Fibroblast of peridontal ligament (primary cell): ENCODE measurements around the gene MYOZ2.
A peak's percentile ranks its signal among the peaks of the same experiment; 100 is the strongest.
"Not testable (repeated sequence)": the region's sequence is repeated elsewhere in the genome, so short reads cannot be mapped to it uniquely, and the experiment has no call there.

Experiments
- DNase-seq: peaks from one replicate; pipeline ENCODE4 v3.0.0-alpha.2; 2010; ENCODE audit errors: extremely low read depth

Gene MYOZ2

DNA sequence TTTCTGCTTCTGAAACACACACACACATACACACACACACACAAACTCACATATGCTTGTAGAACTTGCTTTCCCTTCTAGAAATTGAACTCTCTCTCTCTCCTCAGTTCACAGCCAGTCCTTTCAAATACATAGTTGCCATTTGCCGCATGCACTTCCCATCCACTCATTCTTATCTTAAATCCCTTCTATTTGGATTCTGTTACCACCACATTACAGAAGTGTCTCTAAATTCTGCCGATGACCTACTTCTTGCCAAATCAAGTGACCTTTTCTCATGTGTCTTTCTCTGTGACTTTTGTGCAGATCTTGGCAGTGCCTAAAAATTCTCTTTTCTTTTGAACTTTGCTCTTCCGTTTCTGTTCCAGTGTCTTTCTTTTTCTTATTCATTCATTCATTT lies 7.5 kb upstream of the MYOZ2 start:
- DNase-seq: no peak

DNA sequence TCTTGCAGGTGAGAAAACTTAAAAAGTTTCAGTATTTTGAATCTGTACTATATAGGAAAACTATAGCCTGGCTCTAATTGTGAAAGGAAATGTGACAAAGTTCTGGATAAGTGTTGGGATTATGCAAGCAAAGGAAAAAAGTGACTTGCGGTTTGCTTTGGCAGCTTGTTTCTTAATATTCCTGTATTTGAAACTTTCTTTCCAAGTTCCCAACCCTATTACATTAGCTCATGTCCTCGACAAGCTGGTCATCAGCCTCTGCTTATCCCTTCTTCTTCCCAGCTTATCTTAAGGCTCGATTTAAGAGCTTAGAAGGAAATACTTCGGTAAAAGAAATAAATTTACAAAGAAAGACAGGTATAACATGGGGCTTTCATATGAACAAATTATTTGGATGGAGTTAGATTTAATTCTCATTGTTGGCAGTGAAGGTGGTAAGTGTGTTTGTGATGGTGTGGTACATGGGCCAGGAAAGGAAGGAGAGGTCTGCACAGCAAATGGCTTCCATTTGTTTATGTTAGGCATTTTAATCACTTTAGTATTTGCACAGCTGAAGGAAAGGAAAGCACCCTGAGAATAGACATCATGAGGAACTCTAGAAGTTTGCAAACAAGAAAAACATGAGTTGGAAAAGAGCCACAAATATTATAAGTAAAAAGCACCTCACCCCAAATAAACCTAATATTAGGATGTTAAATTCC lies 5.1 kb upstream of the MYOZ2 start:
- no peak for DNase-seq

DNA sequence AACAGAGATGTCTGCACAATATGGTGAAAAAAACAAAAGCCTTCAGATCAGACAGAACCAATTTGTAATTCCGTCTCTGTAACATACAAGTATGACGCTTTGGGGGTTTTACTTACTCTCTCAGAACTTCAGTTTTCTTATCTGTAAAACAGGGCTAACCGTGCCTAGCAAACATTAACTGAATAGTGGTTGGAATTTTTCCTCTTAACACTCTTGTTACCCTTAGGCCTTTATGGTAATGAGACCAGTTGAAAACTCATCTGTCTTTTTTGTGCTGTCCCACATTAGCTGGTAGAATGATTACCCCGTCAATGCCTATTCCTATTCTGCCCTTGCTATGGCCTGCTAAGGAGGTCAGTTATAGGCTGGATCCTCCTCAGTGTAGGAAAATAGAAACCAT lies 4.5 kb upstream of the MYOZ2 start:
- no peak for DNase-seq

DNA sequence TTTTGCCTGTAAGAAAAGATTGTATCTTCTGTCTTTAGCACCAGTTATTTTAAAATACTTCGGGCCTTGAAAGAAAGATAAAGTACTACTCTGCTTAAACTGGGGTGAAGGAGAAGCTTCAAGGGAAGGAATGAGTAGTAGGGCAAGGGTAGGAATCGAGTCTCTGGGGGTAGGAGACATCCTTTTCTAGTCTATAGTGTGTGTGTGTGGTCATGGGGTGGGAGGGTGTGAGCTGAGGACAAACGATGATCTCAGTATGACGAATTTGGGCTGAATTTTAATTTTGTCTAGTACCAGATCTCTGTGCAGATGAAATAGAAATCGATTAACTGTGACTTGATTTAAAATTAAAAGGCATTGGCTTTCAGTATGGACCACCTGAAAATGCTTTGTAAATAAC lies 3.3 kb upstream of the MYOZ2 start:
- DNase-seq: peak; percentile 37

DNA sequence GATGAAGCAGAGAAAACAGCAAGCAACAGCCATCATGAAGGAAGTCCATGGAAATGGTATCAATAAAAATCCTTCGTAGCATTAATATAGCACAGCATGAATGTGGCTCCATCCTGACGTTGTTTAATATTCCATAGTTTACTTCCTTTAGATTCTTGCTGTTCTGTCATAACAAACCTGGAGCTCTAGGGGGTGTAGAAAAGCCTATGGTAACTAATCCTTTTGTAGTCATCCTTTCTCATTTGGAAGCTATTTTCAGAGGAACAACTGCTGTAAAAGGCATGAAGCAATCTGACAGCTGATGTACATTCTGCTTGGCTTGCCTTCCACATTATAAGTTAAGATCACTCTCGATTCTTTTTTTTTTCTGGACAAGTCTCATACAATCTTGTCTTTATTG lies 914 bp downstream of the MYOZ2 start:
- DNase-seq: no peak

DNA sequence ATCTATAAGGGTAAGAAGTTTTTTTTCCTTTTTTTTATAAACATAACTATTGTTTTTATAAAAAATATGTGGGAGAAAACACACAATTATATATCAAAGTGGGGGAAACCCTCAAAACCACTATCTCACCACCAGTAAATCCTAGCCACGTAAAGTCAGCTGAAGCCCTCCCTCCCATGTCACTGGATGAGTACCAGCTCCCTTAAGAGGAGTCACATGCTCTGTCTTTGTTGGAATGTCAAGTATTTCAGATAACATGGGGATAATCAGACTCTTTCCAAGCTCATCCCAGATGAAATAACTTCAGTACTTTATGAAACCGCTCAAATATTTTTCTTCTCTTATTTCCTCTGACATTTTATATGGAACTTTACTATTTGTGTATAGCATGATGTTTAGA lies 2.4 kb downstream of the MYOZ2 start:
- peak; percentile 43 for DNase-seq

DNA sequence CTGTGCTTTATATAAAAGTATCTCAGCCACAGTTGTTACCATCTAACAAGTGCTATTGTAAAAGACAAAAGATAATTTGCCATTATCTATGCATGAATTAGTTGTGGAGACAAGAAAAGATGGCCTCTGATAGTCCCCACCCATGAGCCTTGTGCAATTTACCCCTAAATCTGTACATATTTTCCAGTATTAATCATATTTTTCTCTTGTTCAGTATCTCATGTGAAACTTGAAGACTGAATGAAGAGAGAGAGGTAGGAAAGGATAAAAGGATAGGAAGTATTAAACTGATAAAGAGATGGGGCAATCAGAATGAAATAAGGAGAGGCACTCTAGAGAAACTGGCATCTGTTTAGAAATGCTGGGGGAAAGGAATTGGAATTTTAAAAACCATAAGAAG lies 3.7 kb downstream of the MYOZ2 start:
- DNase-seq: peak; percentile 25

DNA sequence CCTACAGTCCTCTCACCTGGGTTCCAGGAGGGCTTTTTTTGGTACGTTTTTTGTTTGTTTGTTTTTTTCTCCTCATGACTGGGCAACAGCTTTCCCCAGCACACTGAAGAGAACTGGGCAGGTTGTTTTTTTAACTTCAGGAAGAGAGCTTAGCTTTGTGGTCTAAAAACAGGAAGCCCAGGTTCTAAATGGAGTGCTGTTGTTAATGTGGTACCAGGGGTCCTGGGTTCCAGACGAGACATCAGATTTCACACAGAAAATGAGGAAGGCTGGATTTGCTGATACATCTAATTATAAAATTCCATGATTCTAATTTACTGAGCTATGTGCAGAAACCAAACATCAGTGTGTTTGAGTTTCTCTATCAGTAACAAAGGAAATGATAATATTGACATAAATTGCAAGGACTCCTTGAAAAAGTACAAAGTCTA lies 4.2 kb downstream of the MYOZ2 start:
- DNase-seq: no peak

DNA sequence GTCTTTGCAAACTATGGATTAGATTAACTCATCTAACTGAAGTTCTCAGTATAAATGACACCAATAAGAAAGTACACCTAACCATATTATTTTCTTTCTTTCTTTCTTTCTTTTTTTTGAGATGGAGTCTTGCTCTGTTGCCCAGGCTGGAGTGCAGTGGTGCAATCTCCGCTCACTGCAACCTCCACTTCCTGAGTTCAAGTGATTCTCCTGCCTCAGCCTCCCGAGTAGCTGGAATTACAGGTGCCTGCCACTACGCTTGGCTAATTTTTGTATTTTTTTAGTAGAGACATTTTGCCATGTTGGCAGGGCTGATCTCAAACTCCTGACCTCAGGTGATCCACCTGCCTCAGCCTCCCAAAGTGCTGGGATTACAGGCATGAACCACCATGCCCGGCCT lies 5.7 kb downstream of the MYOZ2 start:
- DNase-seq: not testable (repeated sequence)

DNA sequence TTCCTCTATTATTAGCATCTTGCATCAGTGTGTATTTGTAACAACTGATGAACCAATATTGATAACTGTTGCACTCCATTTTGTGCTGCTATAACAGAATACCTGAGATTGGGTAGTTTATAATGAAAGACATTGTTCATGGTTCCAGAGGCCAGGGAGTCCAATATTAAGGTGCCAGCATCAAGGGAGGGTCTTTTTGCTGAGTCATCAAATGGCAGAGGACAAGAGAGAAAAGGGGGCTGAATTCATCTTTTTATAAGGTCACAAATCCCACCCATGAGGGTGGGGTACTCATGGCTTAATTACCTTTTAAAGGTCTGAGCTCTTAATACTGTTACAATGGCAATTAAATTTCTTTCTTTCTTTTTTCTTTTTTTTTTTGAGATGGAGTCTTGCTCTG lies 7.2 kb downstream of the MYOZ2 start:
- DNase-seq: no peak

DNA sequence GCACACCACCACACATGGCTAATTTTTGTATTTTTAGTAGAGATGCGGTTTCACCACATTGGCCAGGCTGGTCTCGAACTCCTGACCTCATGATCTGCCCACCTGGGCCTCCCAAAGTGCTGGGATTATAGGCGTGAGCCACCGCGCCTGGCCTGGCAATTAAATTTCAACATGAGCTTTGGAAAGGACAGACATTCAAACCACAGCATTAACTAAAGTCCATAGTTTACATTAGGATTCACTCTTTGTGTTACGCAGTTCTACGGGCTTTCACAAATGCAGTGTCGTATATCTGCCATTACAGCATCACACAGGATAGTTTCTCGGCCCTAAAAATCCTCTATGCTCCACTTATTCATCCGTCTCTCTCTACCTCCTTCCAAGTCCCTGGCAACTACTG lies 7.7 kb downstream of the MYOZ2 start:
- DNase-seq: not testable (repeated sequence)

DNA sequence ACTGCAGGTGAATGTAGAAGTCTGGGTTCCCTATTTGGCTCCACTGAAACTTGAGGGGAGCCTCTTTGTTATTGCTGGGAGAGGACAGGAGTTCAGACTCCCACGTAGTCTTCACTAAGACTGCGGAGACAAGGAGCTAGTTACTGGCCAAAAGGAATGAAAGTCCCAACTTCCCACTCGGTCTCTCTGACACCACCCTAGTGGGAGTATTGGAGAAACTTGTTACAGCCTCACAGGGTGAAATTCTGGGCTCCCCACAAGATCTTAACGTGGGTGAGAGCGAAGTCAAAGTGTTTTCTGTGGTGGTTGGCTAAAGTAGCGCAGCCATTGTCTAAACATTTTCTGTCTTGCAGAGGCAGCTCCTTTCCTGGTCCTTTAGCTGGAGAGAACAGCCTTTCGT lies 13.5 kb downstream of the MYOZ2 start:
- DNase-seq: no peak

DNA sequence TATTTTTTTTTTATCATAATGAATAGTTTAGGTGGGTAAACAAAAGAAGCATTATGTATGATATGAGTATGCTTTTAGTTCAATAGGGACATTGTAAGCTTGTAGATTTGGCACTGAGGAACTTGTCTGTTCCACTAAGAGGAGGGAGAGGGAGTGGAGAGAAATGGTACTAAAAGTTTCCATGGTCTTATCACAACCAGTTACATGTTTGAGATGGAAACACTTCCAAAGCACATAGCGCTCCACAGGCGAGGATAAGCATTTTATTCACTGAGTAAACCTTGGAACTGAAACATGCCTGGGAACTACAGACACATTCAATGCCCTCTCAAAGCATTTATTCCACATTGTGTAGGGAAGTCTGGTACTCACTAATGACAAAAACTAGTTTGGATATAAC lies 15.5 kb downstream of the MYOZ2 start:
- DNase-seq: no peak

DNA sequence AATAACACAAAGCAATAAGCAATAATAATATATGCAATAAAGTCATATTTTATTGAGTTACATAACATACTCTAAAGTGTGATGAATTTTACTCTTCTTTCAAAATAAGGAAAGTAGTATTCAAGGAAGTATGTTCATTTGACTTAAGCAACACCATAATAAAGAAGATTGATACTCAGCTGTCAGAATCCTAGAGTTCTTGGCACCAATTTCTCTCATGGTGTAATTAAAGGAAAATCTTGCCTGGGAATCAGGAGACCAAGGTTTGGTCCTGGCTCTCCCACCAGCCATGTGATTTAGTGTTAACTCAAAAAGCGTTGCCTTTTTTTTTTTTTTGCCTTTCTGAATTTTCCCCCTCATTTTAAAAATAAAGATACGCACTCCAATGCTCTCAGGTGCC lies 17.1 kb downstream of the MYOZ2 start:
- DNase-seq: no peak

DNA sequence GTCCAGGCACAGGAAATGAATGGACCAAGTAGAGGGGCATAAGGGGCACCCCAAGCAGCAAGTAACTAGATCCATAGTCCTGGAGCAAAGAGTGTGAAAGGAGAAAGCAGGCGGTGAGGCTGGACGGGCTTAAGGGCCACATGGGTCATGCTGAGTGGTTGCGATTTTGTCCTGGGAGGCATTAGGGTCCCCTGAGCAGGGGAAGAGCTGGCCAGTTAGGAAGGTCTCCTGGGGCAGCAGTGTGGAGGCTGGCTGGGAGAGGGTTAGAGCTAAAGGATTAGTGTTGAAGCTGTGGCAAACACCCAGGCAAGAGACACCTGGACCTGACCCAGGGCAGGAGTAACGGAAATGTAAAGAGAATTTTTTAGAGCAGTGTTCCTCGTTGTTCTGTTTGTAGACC lies 26.5 kb downstream of the MYOZ2 start:
- DNase-seq: no peak

DNA sequence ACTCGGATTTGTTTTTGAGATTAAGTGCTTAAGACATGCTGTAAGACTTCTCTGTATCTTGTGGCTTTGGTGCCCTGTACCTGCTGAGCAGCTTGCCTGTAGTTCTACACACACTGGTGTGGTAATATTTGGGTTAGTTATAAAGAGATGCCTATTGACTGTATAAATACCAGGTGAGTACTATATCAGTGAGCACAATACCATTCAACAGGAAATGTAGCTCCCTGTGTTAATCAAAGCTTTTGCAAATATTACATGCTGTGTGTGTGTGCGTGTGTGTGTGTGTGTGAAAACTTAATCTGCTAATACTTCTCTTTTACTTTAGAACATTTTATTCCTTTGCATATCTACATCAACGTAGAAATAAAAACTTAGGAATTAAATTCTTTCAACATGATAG lies 30.1 kb downstream of the MYOZ2 start:
- no peak for DNase-seq

DNA sequence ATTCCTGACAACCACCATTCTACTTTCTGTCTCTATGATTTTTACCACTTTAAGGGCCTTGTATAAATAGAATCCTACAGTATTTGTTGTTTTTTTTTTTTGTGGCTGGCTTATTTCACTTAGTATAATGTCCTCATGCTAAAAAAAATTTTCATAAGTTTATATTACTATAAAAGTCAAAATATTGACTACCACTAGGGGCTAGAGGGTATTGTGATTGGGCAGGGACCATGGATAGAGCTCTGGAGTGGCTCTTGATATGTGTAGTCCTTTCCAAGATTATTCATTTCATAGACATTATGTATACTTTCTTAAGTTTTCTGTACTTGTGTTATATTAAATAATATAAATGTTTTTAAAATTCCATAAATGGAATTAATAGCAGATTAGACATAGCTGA lies 34.6 kb downstream of the MYOZ2 start:
- no peak for DNase-seq

DNA sequence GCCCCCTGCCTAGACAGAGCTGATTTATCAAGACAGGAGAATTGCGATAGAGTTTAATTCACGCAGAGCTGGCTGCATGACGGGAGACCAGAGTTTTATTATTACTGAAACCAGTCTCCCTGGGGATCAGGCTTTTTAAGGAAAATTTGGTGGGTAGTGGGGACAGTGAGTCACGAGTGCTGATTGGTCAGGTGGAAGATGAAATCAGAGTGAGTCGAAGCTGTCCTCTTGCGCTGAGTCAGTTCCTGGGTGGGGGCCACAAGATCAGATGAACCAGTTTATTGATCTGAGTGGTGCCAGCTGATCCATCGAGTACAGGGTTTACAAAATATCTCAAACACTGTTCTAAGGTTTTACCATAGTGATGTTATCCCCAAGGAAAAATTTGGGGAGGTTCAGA lies 36.6 kb downstream of the MYOZ2 start:
- DNase-seq: peak; percentile 35

DNA sequence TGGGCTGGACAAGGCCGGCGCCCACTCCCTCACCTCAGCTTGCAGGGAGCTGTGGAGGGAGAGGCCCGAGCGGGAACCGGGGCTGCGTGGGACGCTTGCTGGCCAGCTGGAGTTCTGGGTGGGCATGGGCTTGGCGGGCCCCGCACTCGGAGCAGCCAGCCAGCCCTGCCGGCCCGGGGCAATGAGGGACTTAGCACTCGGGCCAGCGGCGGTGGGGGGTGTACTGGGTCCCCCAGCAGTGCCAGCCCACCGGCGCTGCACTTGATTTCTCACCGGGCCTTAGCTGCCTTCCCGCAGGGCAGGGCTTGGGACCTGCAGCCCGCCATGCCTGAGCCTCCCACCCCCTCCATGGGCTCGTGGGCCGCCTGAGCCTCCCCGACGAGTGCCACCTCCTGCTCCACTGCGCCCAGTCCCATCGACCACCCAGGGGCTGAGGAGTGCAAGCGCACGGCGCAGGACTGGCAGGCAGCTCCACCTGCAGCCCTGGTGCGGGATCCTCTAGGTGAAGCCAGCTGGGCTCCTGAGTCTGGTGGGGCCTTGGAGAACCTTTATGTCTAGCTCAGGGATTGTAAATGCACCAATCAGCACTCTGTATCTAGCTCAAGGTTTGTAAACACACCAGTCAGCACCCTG lies 38.2 kb downstream of the MYOZ2 start:
- DNase-seq: not testable (repeated sequence)

DNA sequence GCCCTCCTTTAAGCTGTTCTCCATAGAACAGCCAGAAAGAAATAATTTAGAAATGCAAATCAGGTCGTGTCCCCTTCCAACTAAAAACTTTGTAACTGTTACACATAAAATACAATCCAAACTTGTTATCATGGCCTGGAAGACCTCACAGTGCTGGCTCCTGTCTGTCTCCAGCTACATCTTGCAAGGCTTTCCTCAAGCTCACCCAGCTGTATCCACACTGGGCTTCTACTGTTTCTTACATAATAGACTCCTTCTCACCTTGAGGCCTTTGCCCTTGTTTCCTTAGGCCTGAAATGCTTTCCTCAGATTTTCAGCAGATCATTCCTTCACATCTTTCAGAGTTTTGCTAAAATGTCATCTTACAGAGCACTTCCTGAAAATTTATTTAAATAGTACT lies 43.4 kb downstream of the MYOZ2 start:
- no peak for DNase-seq

DNA sequence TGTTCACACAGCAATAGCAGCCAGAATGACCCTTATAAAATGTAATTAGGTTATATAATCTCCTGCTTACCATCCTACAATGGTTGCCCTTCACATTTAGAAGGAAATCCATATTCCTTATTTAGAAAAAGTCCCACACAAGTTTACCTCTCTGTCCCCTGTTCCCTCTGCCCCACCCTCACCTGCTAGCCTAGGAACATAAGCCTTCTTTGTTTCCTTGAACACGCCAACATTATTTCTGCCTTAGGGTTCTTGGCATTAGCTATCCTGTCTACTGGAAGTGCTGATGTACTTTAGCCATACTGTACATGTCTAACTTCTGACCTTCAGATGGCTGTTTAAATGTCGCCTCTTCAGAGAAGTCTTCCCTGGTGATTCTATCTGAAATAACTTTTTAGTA lies 48.5 kb downstream of the MYOZ2 start:
- DNase-seq: no peak

DNA sequence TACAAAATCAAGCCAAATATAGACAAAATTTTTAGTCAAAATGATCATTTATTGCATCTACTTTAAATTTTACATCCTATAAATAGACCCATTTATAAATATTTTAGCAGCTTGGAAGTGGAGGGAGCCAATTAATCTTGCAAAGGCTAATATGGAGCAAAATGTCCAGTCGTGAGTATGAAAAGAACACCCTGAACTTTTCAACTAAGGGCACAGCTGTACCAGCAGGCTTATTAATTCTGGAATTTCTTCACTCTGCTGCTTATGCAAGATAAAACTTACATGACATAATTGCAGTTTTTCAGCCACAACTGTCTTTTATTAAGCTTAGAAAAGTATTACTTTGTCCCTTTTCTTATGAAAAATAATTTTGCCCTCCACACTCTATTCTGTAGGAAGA lies 54.0 kb downstream of the MYOZ2 start:
- DNase-seq: peak; percentile 67

DNA sequence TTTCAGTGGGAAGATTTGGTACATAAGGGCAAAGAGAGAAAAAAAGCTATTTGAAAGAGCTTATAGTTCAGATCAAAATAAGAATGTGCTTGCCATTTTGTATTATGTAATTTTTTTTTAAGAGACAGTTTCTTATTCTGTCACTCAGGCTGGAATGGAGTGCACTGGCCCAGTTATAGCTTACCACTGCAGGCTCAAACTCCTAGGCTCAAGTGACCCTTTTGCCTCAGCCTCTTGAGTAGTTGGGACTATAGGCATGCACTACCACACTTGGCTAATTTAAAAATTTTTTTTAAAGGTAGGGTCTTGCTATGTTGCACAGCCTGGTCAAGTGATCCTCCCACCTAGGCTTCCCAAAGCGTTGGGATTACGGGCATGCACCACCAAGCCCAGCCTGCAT lies 54.7 kb downstream of the MYOZ2 start:
- no peak for DNase-seq

DNA sequence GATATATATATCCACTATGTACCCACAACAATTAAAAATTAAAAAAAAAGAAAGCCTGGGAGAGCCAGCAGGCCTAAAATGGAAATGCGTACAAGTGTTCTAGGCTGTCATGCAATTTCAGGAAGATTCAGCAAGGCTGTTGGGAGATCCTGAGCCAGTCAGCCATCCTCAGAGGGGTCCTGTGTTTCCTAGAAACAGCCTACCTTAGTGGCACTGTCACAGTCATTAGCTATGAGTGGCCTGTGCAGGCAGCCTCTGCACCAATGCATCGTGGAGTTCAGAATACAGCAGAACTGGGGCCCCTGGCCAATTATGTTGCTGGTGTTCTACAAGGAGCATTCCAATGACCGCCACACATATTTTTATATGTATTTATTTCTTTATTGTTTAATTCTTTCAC lies 55.9 kb downstream of the MYOZ2 start:
- DNase-seq: no peak
